Measurements from ENCODE around the gene PRKAG1. TPM values are rescaled to one million over a fixed set of nuclear protein-coding genes. Genes with fewer than 3 reads are reported as not detected.

PRKAG1 gene
- total RNA-seq, 2 donors from 2014 or later, result 53.9 to 55.4 TPM

- intact Hi-C loops (cut with DNase I), result no loop called here
- peaks cover 0 to 28% of the 10 kb centered on the region in 2 donors for H3K36me3 ChIP-seq
- DNase-seq (ENCODE audit: low spot score), result no peak
- no peak overlapping the region for H3K4me3 ChIP-seq
- no peaks in the 10 kb centered on the region for H3K9me3 ChIP-seq
- TF ChIP-seq POLR2AphosphoS5 (IDR thresholded peaks at IDR 0.05) (no peak), POLR2A (IDR thresholded peaks at IDR 0.05) (no peak), CTCF (IDR thresholded peaks at IDR 0.05) (no peak)
- H3K27me3 ChIP-seq (replicated peaks; ENCODE audit: insufficient read depth), result no peaks in the 10 kb centered on the region
- WGBS, result 72% methylated on average over 12 of the region's 12 CpGs
- H3K4me1 ChIP-seq (replicated peaks), result no peaks in the 10 kb centered on the region
- no peak overlapping the region for H3K27ac ChIP-seq
Observed at GRCh38 chr12:49033611-49034285, 15.2 kb upstream of the PRKAG1 start.

- no peaks in the 10 kb centered on the region for H3K27me3 ChIP-seq (replicated peaks; ENCODE audit: insufficient read depth)
- peaks cover 3 to 23% of the 10 kb centered on the region in 2 donors for H3K36me3 ChIP-seq
- no peaks in the 10 kb centered on the region for H3K4me1 ChIP-seq (replicated peaks)
- no peak for DNase-seq (ENCODE audit: low spot score)
- no peak overlapping the region for H3K27ac ChIP-seq
- no peaks in the 10 kb centered on the region for H3K9me3 ChIP-seq
- H3K4me3 ChIP-seq, result no peak overlapping the region
- WGBS, result 73% methylated on average over 3 of the region's 3 CpGs
- TF ChIP-seq POLR2A (IDR thresholded peaks at IDR 0.05) (no peak), POLR2AphosphoS5 (IDR thresholded peaks at IDR 0.05) (no peak), CTCF (IDR thresholded peaks at IDR 0.05) (no peak)
- intact Hi-C loops (cut with DNase I), result no loop called here
Observed at GRCh38 chr12:49032679-49033447, 14.3 kb upstream of the PRKAG1 start.

GRCh38 chr12:49032276-49032675, 13.7 kb upstream of the PRKAG1 start:
- 78% methylated on average over 4 of the region's 4 CpGs for WGBS
- intact Hi-C loops (cut with DNase I), result no loop called here
- Histone ChIP-seq H3K9me3 (no peaks in the 10 kb centered on the region), H3K36me3 (peaks cover 8 to 27% of the 10 kb centered on the region in 2 donors), H3K4me3 (no peak overlapping the region), H3K27ac (no peak overlapping the region), H3K27me3 (replicated peaks; ENCODE audit: insufficient read depth) (no peaks in the 10 kb centered on the region), H3K4me1 (replicated peaks) (no peaks in the 10 kb centered on the region)
- no peak for DNase-seq (ENCODE audit: low spot score)
- TF ChIP-seq POLR2A (IDR thresholded peaks at IDR 0.05) (no peak), CTCF (IDR thresholded peaks at IDR 0.05) (no peak), POLR2AphosphoS5 (IDR thresholded peaks at IDR 0.05) (no peak)

- intact Hi-C loops (cut with DNase I), result no loop called here
- H3K4me3 ChIP-seq, result no peak overlapping the region
- no peak for TF ChIP-seq POLR2AphosphoS5 (IDR thresholded peaks at IDR 0.05)
- no peaks in the 10 kb centered on the region for H3K27me3 ChIP-seq (replicated peaks; ENCODE audit: insufficient read depth)
- 94% methylated on average over 8 of the region's 8 CpGs for WGBS
- H3K27ac ChIP-seq, result no peak overlapping the region
- no peaks in the 10 kb centered on the region for H3K9me3 ChIP-seq
- H3K4me1 ChIP-seq (replicated peaks), result no peaks in the 10 kb centered on the region
- no peak for DNase-seq (ENCODE audit: low spot score)
- peaks cover 8 to 28% of the 10 kb centered on the region in 2 donors for H3K36me3 ChIP-seq
Observed at GRCh38 chr12:49031573-49032161, 13.1 kb upstream of the PRKAG1 start.

GRCh38 chr12:49030714-49031572, 12.4 kb upstream of the PRKAG1 start:
- Histone ChIP-seq H3K4me1 (replicated peaks) (no peaks in the 10 kb centered on the region), H3K9me3 (no peaks in the 10 kb centered on the region), H3K27me3 (replicated peaks; ENCODE audit: insufficient read depth) (no peaks in the 10 kb centered on the region), H3K4me3 (no peak overlapping the region), H3K36me3 (peaks cover 14 to 35% of the 10 kb centered on the region in 2 donors), H3K27ac (no peak overlapping the region)
- no peak for DNase-seq (ENCODE audit: low spot score)
- TF ChIP-seq CTCF (IDR thresholded peaks at IDR 0.05) (no peak), POLR2A (IDR thresholded peaks at IDR 0.05) (no peak), POLR2AphosphoS5 (IDR thresholded peaks at IDR 0.05) (no peak)
- 91% methylated on average over 19 of the region's 19 CpGs for WGBS
- intact Hi-C loops (cut with DNase I), result no loop called here
